Epithelial cell of proximal tubule (primary cell): ENCODE measurements around the gene CALML6. TPM values are rescaled to one million over a fixed set of nuclear protein-coding genes. Genes with fewer than 3 reads are reported as not detected.
A peak's percentile ranks its signal among the peaks of the same experiment; 100 is the strongest.
"Not testable (repeated sequence)": the region's sequence is repeated elsewhere in the genome, so short reads cannot be mapped to it uniquely, and the experiment has no call there.

Experiments
- DNase-seq: peaks from one replicate; pipeline ENCODE4 v3.0.0-alpha.2; 2011; ENCODE audit warnings: low read depth
- H3K4me3 ChIP-seq: 2 replicates; pipeline ENCODE4 v1.5.1; 2011; ENCODE audit warnings: low read depth, mild to moderate bottlenecking, low read length
- total RNA-seq: library from RNA; depleted of rRNA; stranded (reverse); fragments of >200 nt; gene quantifications from 2 replicates; pipeline ENCODE4 v1.2.3, GENCODE V29; 2015
- TF ChIP-seq, protein P1 (sequence below): conservative IDR thresholded peaks from 2 replicates; pipeline ENCODE4 v1.5.1; 2012; ENCODE audit warnings: low read depth, mild to moderate bottlenecking, low read length

CALML6 gene
- total RNA-seq, 1 donor from 2014 or later, result not detected

- no peak overlapping the region for H3K4me3 ChIP-seq
- TF ChIP-seq, protein P1, sequence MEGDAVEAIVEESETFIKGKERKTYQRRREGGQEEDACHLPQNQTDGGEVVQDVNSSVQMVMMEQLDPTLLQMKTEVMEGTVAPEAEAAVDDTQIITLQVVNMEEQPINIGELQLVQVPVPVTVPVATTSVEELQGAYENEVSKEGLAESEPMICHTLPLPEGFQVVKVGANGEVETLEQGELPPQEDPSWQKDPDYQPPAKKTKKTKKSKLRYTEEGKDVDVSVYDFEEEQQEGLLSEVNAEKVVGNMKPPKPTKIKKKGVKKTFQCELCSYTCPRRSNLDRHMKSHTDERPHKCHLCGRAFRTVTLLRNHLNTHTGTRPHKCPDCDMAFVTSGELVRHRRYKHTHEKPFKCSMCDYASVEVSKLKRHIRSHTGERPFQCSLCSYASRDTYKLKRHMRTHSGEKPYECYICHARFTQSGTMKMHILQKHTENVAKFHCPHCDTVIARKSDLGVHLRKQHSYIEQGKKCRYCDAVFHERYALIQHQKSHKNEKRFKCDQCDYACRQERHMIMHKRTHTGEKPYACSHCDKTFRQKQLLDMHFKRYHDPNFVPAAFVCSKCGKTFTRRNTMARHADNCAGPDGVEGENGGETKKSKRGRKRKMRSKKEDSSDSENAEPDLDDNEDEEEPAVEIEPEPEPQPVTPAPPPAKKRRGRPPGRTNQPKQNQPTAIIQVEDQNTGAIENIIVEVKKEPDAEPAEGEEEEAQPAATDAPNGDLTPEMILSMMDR, result no peak
- DNase-seq, result no peak
These were observed 31.8 kb upstream of the CALML6 start for GRCh38 chr1:1883092-1883873.

DNA sequence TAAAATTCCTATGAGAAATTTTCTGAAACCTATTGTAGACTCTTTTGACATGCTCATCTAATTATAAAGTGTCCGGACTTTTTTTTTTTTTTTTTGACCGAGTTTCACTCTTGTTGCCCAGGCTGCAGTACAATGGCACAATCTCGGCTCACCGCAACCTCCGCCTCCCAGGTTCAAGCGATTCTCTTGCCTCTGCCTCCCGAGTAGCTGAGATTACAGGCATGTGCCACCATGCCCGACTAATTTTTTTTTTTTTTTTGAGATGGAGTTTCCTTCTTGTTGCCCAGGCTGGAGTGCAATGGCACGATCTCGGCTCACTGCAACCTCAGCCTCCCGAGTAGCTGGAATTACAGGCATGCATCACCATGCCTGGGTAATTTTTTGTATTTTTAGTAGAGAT, 31.2 kb upstream of the CALML6 start:
- not testable (repeated sequence) for DNase-seq

GRCh38 chr1:1889090-1889750, 25.8 kb upstream of the CALML6 start:
- TF ChIP-seq, protein P1, result no peak
- H3K4me3 ChIP-seq, result peak overlapping the region; percentile 88
- no peak for DNase-seq

More for the DNA sequence above, 31.2 kb upstream of the CALML6 start:
- H3K4me3 ChIP-seq, result not testable (repeated sequence)

DNA sequence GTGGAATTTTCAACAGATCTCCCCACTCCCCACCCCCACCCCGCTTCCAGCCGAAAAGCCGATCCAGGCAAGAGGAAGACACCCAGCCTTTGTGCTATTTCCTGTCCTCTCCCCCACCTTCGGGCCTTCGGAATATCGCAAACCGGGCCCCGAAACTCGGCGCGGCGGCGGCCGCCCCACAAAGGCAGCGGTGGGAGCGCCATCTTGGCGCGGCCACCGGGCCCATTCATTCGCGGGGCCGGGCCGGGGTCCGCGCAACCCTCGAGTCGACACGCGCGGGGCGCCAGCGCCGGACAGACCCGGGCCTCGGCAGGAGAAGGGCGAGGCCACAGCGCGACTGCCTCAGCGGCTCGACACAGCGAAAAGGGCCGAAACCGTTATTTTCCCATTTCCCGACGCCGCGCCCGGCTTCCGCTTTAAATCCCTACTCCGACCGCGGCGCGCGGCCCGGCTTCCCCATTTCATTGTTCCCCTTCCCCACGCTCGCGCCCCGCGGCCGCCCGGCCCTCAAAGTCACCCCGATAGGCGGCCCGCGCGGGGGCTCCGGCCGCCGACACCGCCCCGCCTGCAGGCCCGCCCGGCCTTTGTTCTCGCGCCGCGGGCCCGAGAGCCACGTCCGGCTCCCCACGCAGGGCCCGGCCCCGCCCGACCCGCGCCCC, 25.1 kb upstream of the CALML6 start:
- TF ChIP-seq, protein P1, result no peak
- H3K4me3 ChIP-seq, result peak overlapping the region; percentile 88
- DNase-seq, result no peak

- H3K4me3 ChIP-seq, result peak within 1 kb of the TSS; percentile 88
- no peak for DNase-seq
- TF ChIP-seq, protein P1, result no peak
These were observed 24.3 kb upstream of the CALML6 start, which contains the start of gene GNB1 for GRCh38 chr1:1890506-1891348. Gene GNB1, minus strand, starts transcription at chr1:1891087. Its CDS starts 65,634 bp downstream, at chr1:1825453.

GRCh38 chr1:1891349-1892078, 23.5 kb upstream of the CALML6 start:
- TF ChIP-seq, protein P1, result no peak
- no peak for DNase-seq
- H3K4me3 ChIP-seq, result peak overlapping the region; percentile 88
